Transverse colon (tissue), 4 donors: Measurements from ENCODE around the gene TM9SF1. TPM values are rescaled to one million over a fixed set of nuclear protein-coding genes. Genes with fewer than 3 reads are reported as not detected.
"Not testable (repeated sequence)": the region's sequence is repeated elsewhere in the genome, so short reads cannot be mapped to it uniquely, and the experiment has no call there.

ENCODE experiments used
- DNase-seq: peaks from one replicate; pipeline ENCODE4 v3.0.0-alpha.2; 2019
- H3K27ac ChIP-seq, 4 donors: fragments of 200-600 bp; sonication (generic); 2 replicates each; pipeline ENCODE4 v1.5.1; 2016 to 2018; ENCODE audit warnings: inconsistent platforms in 4 of 4
- H3K27me3 ChIP-seq: fragments of 200-600 bp; sonication (generic); 2 replicates; pipeline ENCODE4 v1.5.1; 2017; ENCODE audit warnings: inconsistent platforms
- H3K36me3 ChIP-seq, 4 donors: fragments of 200-600 bp; sonication (generic); 2 replicates each; pipeline ENCODE4 v1.5.1; 2017 to 2019; ENCODE audit warnings: inconsistent platforms in 4 of 4
- H3K4me1 ChIP-seq, 4 donors: fragments of 200-600 bp; sonication (generic); 2 replicates each; pipeline ENCODE4 v1.5.1; 2017 to 2020; ENCODE audit warnings: inconsistent platforms in 4 of 4
- H3K4me3 ChIP-seq, 4 donors: fragments of 200-600 bp; sonication (generic); 1 replicate in 1 of 4; 2 replicates in 3 of 4; pipeline versions ENCODE4 v1.5.1 to v1.6.1; 2017 to 2019; ENCODE audit warnings: inconsistent platforms in 4 of 4
- H3K9me3 ChIP-seq, 2 donors: fragments of 200-600 bp; sonication (generic); 2 replicates each; pipeline ENCODE4 v1.5.1; 2017 to 2019; ENCODE audit warnings: inconsistent platforms in 2 of 2
- EP300 ChIP-seq: sonication (generic); formaldehyde crosslinking; IDR thresholded peaks from one replicate; pipeline ENCODE4 v1.6.1; 2017; ENCODE audit warnings: antibody characterized with exemption, low read depth
- POLR2A ChIP-seq: fragments of 450-650 bp; IDR thresholded peaks from one replicate; pipeline ENCODE4 v1.6.1; 2016; ENCODE audit warnings: antibody characterized with exemption, mild to moderate bottlenecking, moderate library complexity
- POLR2AphosphoS5 ChIP-seq, 3 donors: sonication (generic); formaldehyde crosslinking; IDR thresholded peaks; one replicate each; pipeline ENCODE4 v1.6.1; 2016; ENCODE audit warnings: antibody characterized with exemption in 3 of 3
- WGBS, 2 donors: methylation state at CpG; one replicate each; pipeline ENCODE4 v1.1.5; 2018; ENCODE audit warnings: low coverage in 1 of 2; 5-methylcytosine and 5-hydroxymethylcytosine counted together
- in situ Hi-C, 4 donors: fragments of 200-750 bp; cut with MboI; loops; one replicate each; pipeline versions ENCODE4 v1.15.0 to v1.15.1; 2017; ENCODE audit warnings: low sequenced_read_pairs in 3 of 4, low pct_ligation_motif_present in 1 of 4, low pct_unique_long_range_greater_than_20kb in 1 of 4
- intact Hi-C: fragments of 100-400 bp; cut with DNase I; formaldehyde crosslinking; loops from one replicate; pipeline ENCODE4 v1.15.1; 2023; ENCODE audit warnings: low total_unique reads
- total RNA-seq, 4 donors: library from RNA; depleted of rRNA; stranded (reverse); fragments of >200 nt; gene quantifications; one replicate each; pipeline ENCODE4 v1.1.0, GENCODE V29; 2016
- TF ChIP-seq, protein P1 (sequence below), 5 experiments: fragments of 200-600 bp in 3 of 5; fragments of 450-650 bp in 2 of 5; sonication (generic) in 3 of 5; IDR thresholded peaks; 1 replicate in 2 of 5; 2 replicates in 3 of 5; pipeline ENCODE4 v1.5.1; 2016 to 2017; ENCODE audit warnings: antibody characterized with exemption in 5 of 5, inconsistent platforms in 3 of 5, mild to moderate bottlenecking in 2 of 5, moderate library complexity in 1 of 5

Gene TM9SF1
- total RNA-seq, 4 donors from 2014 or later, result 32.9 to 127 (median 63.9) TPM

- H3K27ac ChIP-seq, result no peak overlapping the region
- TF ChIP-seq, protein P1, sequence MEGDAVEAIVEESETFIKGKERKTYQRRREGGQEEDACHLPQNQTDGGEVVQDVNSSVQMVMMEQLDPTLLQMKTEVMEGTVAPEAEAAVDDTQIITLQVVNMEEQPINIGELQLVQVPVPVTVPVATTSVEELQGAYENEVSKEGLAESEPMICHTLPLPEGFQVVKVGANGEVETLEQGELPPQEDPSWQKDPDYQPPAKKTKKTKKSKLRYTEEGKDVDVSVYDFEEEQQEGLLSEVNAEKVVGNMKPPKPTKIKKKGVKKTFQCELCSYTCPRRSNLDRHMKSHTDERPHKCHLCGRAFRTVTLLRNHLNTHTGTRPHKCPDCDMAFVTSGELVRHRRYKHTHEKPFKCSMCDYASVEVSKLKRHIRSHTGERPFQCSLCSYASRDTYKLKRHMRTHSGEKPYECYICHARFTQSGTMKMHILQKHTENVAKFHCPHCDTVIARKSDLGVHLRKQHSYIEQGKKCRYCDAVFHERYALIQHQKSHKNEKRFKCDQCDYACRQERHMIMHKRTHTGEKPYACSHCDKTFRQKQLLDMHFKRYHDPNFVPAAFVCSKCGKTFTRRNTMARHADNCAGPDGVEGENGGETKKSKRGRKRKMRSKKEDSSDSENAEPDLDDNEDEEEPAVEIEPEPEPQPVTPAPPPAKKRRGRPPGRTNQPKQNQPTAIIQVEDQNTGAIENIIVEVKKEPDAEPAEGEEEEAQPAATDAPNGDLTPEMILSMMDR (IDR thresholded peaks at IDR 0.05), result no peak
- TF ChIP-seq EP300, result no peak
- TF ChIP-seq POLR2AphosphoS5 (IDR thresholded peaks at IDR 0.05), result no peak
- no peak for TF ChIP-seq POLR2A
- no peaks in the 10 kb centered on the region for H3K9me3 ChIP-seq
- in situ Hi-C loops, result no loop called here
- H3K4me3 ChIP-seq, result no peak overlapping the region
- no peak for DNase-seq
- peaks cover 1 to 6% (median 3%) of the 10 kb centered on the region in 4 donors for H3K4me1 ChIP-seq
- no peaks in the 10 kb centered on the region for H3K27me3 ChIP-seq
- H3K36me3 ChIP-seq, result peaks cover 0 to 34% (median 9%) of the 10 kb centered on the region in 4 donors
- intact Hi-C loops, result no loop called here
- WGBS, 2 donors, result 97% methylated on average over 5 of the region's 5 CpGs; no CpG with 5 or more reads in 1 of the 2 donors
Measured at GRCh38 chr14:24207104-24207551, 11.9 kb upstream of the TM9SF1 start.

DNA sequence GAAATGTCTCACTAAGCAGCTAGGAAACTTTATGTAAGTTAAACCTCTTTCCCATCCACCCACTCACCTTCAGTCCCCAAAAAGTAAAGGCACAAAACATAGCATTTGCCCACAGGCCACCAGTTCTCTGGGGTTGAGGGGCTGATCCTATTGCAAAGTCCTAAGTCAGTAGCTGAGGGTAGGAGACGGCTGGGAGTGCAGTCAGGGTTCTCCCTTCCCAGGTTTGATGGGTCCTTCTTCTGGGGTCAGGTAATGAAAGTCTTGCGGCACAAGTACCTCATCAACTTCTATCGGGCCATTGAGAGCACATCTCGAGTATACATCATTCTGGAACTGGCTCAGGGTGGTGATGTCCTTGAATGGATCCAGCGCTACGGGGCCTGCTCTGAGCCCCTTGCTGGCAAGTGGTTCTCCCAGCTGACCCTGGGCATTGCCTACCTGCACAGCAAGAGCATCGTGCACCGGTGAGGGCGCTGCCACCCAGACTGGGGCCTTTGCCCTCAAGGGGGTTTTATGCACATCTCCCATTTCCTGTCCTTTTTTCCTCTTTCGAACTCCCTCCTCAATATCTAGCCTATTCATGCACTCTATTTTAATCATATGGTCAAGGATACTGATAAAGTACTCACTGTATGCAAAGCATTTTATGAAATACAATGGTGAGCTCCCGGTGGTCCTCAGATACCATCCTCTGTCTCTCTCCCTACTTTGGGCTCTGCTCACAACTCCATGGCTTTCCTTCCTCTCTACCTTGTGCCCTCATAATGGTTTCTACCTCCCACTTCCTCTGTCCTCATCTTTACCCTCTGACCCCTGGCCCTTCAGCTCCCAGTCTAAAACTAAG lies 11.2 kb upstream of the TM9SF1 start:
- H3K27me3 ChIP-seq, result no peaks in the 10 kb centered on the region
- H3K27ac ChIP-seq, result no peak overlapping the region
- 90 to 97% methylated on average over 3 to 11 of the region's 11 CpGs for WGBS, 2 donors
- DNase-seq, result no peak
- H3K4me1 ChIP-seq, result peaks cover 0 to 3% (median 0%) of the 10 kb centered on the region in 4 donors
- in situ Hi-C loops, result no loop called here
- intact Hi-C loops, result no loop called here
- H3K36me3 ChIP-seq, result peaks cover 0 to 37% (median 9%) of the 10 kb centered on the region in 4 donors
- TF ChIP-seq EP300 (no peak), POLR2AphosphoS5 (IDR thresholded peaks at IDR 0.05) (no peak), POLR2A (no peak)
- TF ChIP-seq, protein P1 (IDR thresholded peaks at IDR 0.05), result no peak
- H3K9me3 ChIP-seq, result no peaks in the 10 kb centered on the region
- H3K4me3 ChIP-seq, result no peak overlapping the region

DNA sequence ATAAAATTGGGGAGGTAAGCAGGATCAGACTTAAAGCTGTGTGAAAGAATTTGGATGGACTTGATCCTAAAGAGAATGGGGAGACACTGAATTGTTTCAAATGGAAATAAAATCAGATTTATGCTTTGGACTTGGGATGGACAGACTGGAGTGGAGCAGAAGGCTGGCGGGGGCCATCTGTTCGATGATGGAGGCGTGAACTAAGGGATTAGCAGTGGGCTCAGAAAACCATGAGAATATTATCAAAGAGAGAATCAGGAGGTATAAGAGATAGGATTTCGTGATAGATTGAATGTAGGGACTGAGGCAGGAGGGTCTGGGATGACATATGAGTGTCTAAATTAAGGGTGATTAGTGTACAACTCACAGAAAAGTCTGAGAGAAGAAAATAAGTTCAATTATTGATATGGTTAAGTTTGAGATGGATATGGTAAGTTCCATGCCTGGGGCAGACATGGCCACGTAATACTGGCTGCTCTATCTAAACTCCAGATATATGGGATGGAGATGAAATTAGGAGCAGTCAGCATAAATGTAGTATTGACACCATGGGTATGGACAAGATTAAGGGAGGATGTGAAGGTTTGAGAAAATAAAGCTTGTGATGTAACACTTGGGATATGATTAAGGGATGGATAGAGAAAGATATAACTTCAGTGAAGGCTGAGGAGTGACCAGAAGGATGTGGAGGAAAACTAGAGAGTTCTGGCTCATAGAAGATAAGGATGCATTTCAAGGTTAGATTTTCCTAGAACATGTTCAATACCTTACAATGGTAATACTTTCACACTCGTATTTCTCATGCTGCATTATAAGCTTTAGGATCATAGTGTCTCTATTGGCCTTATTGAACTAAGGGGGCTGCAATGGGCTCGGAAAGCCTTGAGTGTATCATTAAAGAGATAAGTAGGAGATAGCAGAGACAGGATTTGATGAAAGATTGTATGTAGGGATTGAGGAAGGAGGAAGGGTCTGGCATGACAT lies 9.2 kb upstream of the TM9SF1 start:
- no peak for DNase-seq
- Histone ChIP-seq H3K27ac (no peak overlapping the region), H3K9me3 (no peaks in the 10 kb centered on the region), H3K27me3 (no peaks in the 10 kb centered on the region), H3K4me3 (no peak overlapping the region), H3K4me1 (no peaks in the 10 kb centered on the region), H3K36me3 (peaks cover 0 to 27% (median 1%) of the 10 kb centered on the region in 4 donors)
- TF ChIP-seq, protein P1 (IDR thresholded peaks at IDR 0.05), result no peak
- TF ChIP-seq POLR2A (no peak), POLR2AphosphoS5 (IDR thresholded peaks at IDR 0.05) (no peak), EP300 (no peak)
- in situ Hi-C loops, result no loop called here
- intact Hi-C loops, result no loop called here
- 89 to 95% methylated on average over 2 to 7 of the region's 7 CpGs for WGBS, 2 donors

- in situ Hi-C loops, DNase-seq, H3K27ac ChIP-seq, H3K4me1 ChIP-seq, H3K4me3 ChIP-seq, H3K9me3 ChIP-seq, intact Hi-C loops, H3K27me3 ChIP-seq: not testable (repeated sequence)
- WGBS, 2 donors, result 94 to 97% methylated on average over 6 to 16 of the region's 16 CpGs
- H3K36me3 ChIP-seq, result peaks cover 0 to 24% (median 0%) of the 10 kb centered on the region in 4 donors
Measured at GRCh38 chr14:24203249-24203886, 8.1 kb upstream of the TM9SF1 start.

- WGBS, 2 donors, result 86 to 96% methylated on average over 4 to 8 of the region's 8 CpGs
Measured at GRCh38 chr14:24202538-24202937, 7.3 kb upstream of the TM9SF1 start.

More at GRCh38 chr14:24202538-24202937, 7.3 kb upstream of the TM9SF1 start:
- H3K27ac ChIP-seq, H3K9me3 ChIP-seq, H3K4me3 ChIP-seq, in situ Hi-C loops, DNase-seq, H3K27me3 ChIP-seq, intact Hi-C loops: not testable (repeated sequence)
- Histone ChIP-seq H3K4me1 (peaks cover 0 to 13% (median 7%) of the 10 kb centered on the region in 4 donors), H3K36me3 (peaks cover 0 to 19% (median 0%) of the 10 kb centered on the region in 4 donors)
